Chondrocyte (in vitro differentiated cells): ENCODE data around the gene ACSM6. TPM values are rescaled to one million over a fixed set of nuclear protein-coding genes. Genes with fewer than 3 reads are reported as not detected.

Experiments
- DNase-seq: peaks from one replicate; pipeline ENCODE4 v3.0.0; 2021; ENCODE audit warnings: mixed read lengths, low spot score
- H3K27ac Mint-ChIP-seq: one replicate; pipeline ENCODE4 v1.8.0; 2021; ENCODE audit warnings: mild to moderate bottlenecking, moderate library complexity, mixed read lengths; ENCODE audit not compliant: unreplicated experiment
- H3K27me3 Mint-ChIP-seq: 2 replicates; pipeline ENCODE4 v1.8.0; 2021; ENCODE audit warnings: low read depth, mixed read lengths
- H3K36me3 Mint-ChIP-seq: 2 replicates; pipeline ENCODE4 v1.8.0; 2021; ENCODE audit warnings: low read depth, mixed read lengths
- H3K4me1 Mint-ChIP-seq: 2 replicates; pipeline ENCODE4 v1.8.0; 2021; ENCODE audit warnings: low read depth, mild to moderate bottlenecking, mixed read lengths
- H3K4me3 Mint-ChIP-seq: one replicate; pipeline ENCODE4 v1.8.0; 2021; ENCODE audit warnings: mild to moderate bottlenecking, moderate library complexity, mixed read lengths; ENCODE audit not compliant: unreplicated experiment
- H3K9me3 Mint-ChIP-seq: 2 replicates; pipeline ENCODE4 v1.8.0; 2021; ENCODE audit warnings: low read depth, mixed read lengths
- CTCF ChIP-seq: fragments of 200-600 bp; sonication (generic); IDR thresholded peaks from 2 replicates; pipeline ENCODE4 v1.5.0; 2021; ENCODE audit warnings: antibody characterized with exemption, mild to moderate bottlenecking, moderate library complexity
- total RNA-seq: library from RNA; stranded (reverse); gene quantifications from 3 replicates; pipeline ENCODE4 v1.2.1, GENCODE V29; 2021

Gene ACSM6
- total RNA-seq, 1 donor from 2014 or later, result not detected

- Mint-ChIP-seq H3K4me1 (peaks cover 9% of the 10 kb centered on the region), H3K4me3 (no peak overlapping the region), H3K36me3 (peaks cover 21% of the 10 kb centered on the region), H3K9me3 (no peaks in the 10 kb centered on the region), H3K27me3 (no peaks in the 10 kb centered on the region), H3K27ac (no peak overlapping the region)
- DNase-seq, result no peak
- no peak for TF ChIP-seq CTCF
Measured at GRCh38 chr10:95240811-95241210, 46.8 kb downstream of the ACSM6 start.

GRCh38 chr10:95241533-95241932 is 47.5 kb downstream of the ACSM6 start:
- H3K36me3 Mint-ChIP-seq, result peaks cover 24% of the 10 kb centered on the region
- no peaks in the 10 kb centered on the region for H3K9me3 Mint-ChIP-seq
- DNase-seq, result no peak
- no peak for TF ChIP-seq CTCF
- H3K27me3 Mint-ChIP-seq, result no peaks in the 10 kb centered on the region
- no peak overlapping the region for H3K4me3 Mint-ChIP-seq
- peaks cover 2% of the 10 kb centered on the region for H3K4me1 Mint-ChIP-seq
- no peak overlapping the region for H3K27ac Mint-ChIP-seq

GRCh38 chr10:95242581-95243317 is 48.7 kb downstream of the ACSM6 start:
- Mint-ChIP-seq H3K9me3 (no peaks in the 10 kb centered on the region), H3K27me3 (no peaks in the 10 kb centered on the region), H3K4me3 (no peak overlapping the region), H3K4me1 (peaks cover 12% of the 10 kb centered on the region), H3K27ac (no peak overlapping the region), H3K36me3 (peaks cover 22% of the 10 kb centered on the region)
- TF ChIP-seq CTCF, result peak; percentile 93
- DNase-seq, result no peak

GRCh38 chr10:95243318-95243617 is 49.2 kb downstream of the ACSM6 start:
- no peak overlapping the region for H3K4me3 Mint-ChIP-seq
- no peaks in the 10 kb centered on the region for H3K27me3 Mint-ChIP-seq
- peaks cover 22% of the 10 kb centered on the region for H3K36me3 Mint-ChIP-seq
- no peak overlapping the region for H3K27ac Mint-ChIP-seq
- H3K9me3 Mint-ChIP-seq, result no peaks in the 10 kb centered on the region
- peaks cover 17% of the 10 kb centered on the region for H3K4me1 Mint-ChIP-seq
- no peak for DNase-seq
- peak; percentile 51 for TF ChIP-seq CTCF

- H3K9me3 Mint-ChIP-seq, result no peaks in the 10 kb centered on the region
- DNase-seq, result no peak
- peaks cover 20% of the 10 kb centered on the region for H3K36me3 Mint-ChIP-seq
- peaks cover 24% of the 10 kb centered on the region for H3K4me1 Mint-ChIP-seq
- H3K4me3 Mint-ChIP-seq, result no peak overlapping the region
- H3K27me3 Mint-ChIP-seq, result no peaks in the 10 kb centered on the region
- H3K27ac Mint-ChIP-seq, result no peak overlapping the region
- no peak for TF ChIP-seq CTCF
Measured at GRCh38 chr10:95244152-95244551, 50.1 kb downstream of the ACSM6 start.
